GM19455 (cell line): ENCODE measurements around the gene ZBTB37.
"Not testable (repeated sequence)": the region's sequence is repeated elsewhere in the genome, so short reads cannot be mapped to it uniquely, and the experiment has no call there.

Experiments used
- ATAC-seq: cut with Tn5 transposase; IDR thresholded peaks from one replicate; pipeline ENCODE4 v1.9.1; 2021; ENCODE audit not compliant: unreplicated experiment

ZBTB37 gene

GRCh38 chr1:173900992-173901391, 32.8 kb downstream of the ZBTB37 start:
- no peak for ATAC-seq

GRCh38 chr1:173903827-173904531, 35.8 kb downstream of the ZBTB37 start:
- no peak for ATAC-seq

- no peak for ATAC-seq
Measured at GRCh38 chr1:173913111-173913510, 44.9 kb downstream of the ZBTB37 start.

- ATAC-seq = no peak
Measured at GRCh38 chr1:173914366-173914871, 46.2 kb downstream of the ZBTB37 start.

GRCh38 chr1:173915596-173915995, 47.4 kb downstream of the ZBTB37 start:
- no peak for ATAC-seq

- no peak for ATAC-seq
Measured at GRCh38 chr1:173916667-173917066, 48.5 kb downstream of the ZBTB37 start.

- no peak for ATAC-seq
Measured at GRCh38 chr1:173917149-173917548, 49.0 kb downstream of the ZBTB37 start, which contains the start of gene SERPINC1. SERPINC1 (minus strand) TSS chr1:173917327; CDS start chr1:173917259, 68 bp downstream.

- ATAC-seq = no peak
Measured at GRCh38 chr1:173917635-173918493, 49.7 kb downstream of the ZBTB37 start.

- no peak for ATAC-seq
Measured at GRCh38 chr1:173920861-173921260, 52.7 kb downstream of the ZBTB37 start.

GRCh38 chr1:173925306-173926242, 57.4 kb downstream of the ZBTB37 start:
- no peak for ATAC-seq

- not testable (repeated sequence) for ATAC-seq
Measured at GRCh38 chr1:173930541-173930940, 62.4 kb downstream of the ZBTB37 start.

- ATAC-seq = no peak
Measured at GRCh38 chr1:173934440-173934839, 66.3 kb downstream of the ZBTB37 start.

- no peak for ATAC-seq
Measured at GRCh38 chr1:173937062-173937461, 68.9 kb downstream of the ZBTB37 start.

- no peak for ATAC-seq
Measured at GRCh38 chr1:173946380-173946921, 78.3 kb downstream of the ZBTB37 start.

GRCh38 chr1:173948594-173948993, 80.4 kb downstream of the ZBTB37 start:
- ATAC-seq = no peak
